ENCODE measurements around the gene SLC7A10. TPM values are rescaled to one million over a fixed set of nuclear protein-coding genes. Genes with fewer than 3 reads are reported as not detected.

The SLC7A10 gene
- total and polyA plus RNA-seq, 8 donors, result 0.50 to 1.2 (median 0.96) TPM; not detected in 1

DNA sequence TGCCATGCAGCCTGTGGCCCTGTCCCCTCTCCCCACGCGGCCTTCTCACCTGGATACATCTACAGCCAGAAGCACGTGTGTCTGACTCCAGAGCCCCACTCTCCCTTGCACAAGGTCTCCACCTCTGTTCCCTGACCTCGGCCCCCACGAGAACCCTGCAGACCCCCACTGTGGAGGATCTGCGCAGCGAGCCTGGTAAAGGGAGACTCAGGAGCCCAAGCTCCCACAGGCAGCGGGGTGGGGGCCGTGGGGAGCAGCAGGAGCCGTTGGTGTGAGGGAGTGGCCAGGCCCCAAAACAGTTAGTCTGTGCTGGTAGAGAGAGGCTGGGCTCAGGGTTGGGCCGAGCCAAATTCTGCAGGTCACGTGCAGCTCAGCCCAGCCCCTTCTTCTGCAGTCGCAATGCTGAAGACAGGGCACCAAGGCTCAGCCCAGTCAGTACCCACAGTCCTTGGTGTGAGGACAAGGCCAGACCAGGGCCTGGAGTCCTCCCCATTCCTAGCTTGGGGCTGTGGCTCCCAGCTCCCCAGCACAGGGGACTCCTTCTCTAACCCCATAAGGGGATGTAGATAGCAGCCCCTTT, 28.7 kb upstream of the SLC7A10 start:
- no peaks in the 10 kb centered on the region for H3K36me3 ChIP-seq
- TF ChIP-seq, protein P1, sequence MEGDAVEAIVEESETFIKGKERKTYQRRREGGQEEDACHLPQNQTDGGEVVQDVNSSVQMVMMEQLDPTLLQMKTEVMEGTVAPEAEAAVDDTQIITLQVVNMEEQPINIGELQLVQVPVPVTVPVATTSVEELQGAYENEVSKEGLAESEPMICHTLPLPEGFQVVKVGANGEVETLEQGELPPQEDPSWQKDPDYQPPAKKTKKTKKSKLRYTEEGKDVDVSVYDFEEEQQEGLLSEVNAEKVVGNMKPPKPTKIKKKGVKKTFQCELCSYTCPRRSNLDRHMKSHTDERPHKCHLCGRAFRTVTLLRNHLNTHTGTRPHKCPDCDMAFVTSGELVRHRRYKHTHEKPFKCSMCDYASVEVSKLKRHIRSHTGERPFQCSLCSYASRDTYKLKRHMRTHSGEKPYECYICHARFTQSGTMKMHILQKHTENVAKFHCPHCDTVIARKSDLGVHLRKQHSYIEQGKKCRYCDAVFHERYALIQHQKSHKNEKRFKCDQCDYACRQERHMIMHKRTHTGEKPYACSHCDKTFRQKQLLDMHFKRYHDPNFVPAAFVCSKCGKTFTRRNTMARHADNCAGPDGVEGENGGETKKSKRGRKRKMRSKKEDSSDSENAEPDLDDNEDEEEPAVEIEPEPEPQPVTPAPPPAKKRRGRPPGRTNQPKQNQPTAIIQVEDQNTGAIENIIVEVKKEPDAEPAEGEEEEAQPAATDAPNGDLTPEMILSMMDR (IDR thresholded peaks at IDR 0.05), result no peak
- intact Hi-C loops (cut with DNase I), result no loop called here
- no peak overlapping the region for H3K27ac ChIP-seq
- peaks cover 0 to 33% of the 10 kb centered on the region in 2 donors for H3K27me3 ChIP-seq
- peaks cover 0 to 13% of the 10 kb centered on the region in 2 donors for H3K4me1 ChIP-seq
- DNase-seq (peak in 1 of 4 donors; percentile 54), ATAC-seq (no peak)
- H3K9me3 ChIP-seq, result peaks cover 0 to 3% of the 10 kb centered on the region in 2 donors
- no peak overlapping the region for H3K4me3 ChIP-seq

DNA sequence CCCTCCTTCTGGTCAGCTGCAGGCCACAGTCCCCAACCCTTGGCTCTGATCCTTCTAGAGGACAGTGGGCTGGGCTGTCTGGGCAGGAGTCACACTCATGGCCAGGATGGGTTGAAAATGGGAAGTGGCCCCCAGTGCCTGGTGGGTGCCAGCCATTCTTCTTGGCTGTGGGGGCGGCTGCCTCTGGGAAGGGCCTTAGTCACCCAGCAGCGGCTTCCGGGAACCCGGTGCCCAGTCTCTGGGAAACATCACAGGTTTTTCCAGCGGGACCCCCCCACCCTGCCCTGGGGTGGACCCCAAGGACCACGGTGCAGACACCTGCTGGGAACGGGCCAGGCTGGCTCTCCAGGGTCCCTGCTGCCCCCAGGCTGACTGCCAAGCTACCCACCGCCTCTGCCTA, 27.3 kb upstream of the SLC7A10 start:
- Histone ChIP-seq H3K27ac (no peak overlapping the region), H3K4me1 (peaks cover 0 to 22% of the 10 kb centered on the region in 2 donors), H3K27me3 (peaks cover 0 to 33% of the 10 kb centered on the region in 2 donors), H3K36me3 (no peaks in the 10 kb centered on the region), H3K4me3 (no peak overlapping the region), H3K9me3 (peaks cover 0 to 3% of the 10 kb centered on the region in 2 donors)
- ATAC-seq (peak; percentile 37), DNase-seq (peak in 2 of 4 donors; percentile 70 to 84)
- TF ChIP-seq, protein P1 (IDR thresholded peaks at IDR 0.05), result no peak
- intact Hi-C loops (cut with DNase I), result no loop called here

GRCh38 chr19:33252418-33252962, 26.8 kb upstream of the SLC7A10 start:
- intact Hi-C loops (cut with DNase I), result no loop called here
- ATAC-seq, result no peak

GRCh38 chr19:33251526-33252090, 26.0 kb upstream of the SLC7A10 start:
- intact Hi-C loops (cut with DNase I), result no loop called here
- Histone ChIP-seq H3K27ac (no peak overlapping the region), H3K27me3 (peaks cover 0 to 33% of the 10 kb centered on the region in 2 donors), H3K36me3 (no peaks in the 10 kb centered on the region), H3K9me3 (no peaks in the 10 kb centered on the region), H3K4me1 (peaks cover 0 to 23% of the 10 kb centered on the region in 2 donors), H3K4me3 (no peak overlapping the region)
- no peak for ATAC-seq
- TF ChIP-seq, protein P1 (IDR thresholded peaks at IDR 0.05), result no peak
- no peak for DNase-seq

More at GRCh38 chr19:33252418-33252962, 26.8 kb upstream of the SLC7A10 start:
- Histone ChIP-seq H3K4me1 (peaks cover 0 to 23% of the 10 kb centered on the region in 2 donors), H3K4me3 (no peak overlapping the region), H3K27me3 (peaks cover 0 to 33% of the 10 kb centered on the region in 2 donors), H3K9me3 (no peaks in the 10 kb centered on the region), H3K27ac (no peak overlapping the region), H3K36me3 (no peaks in the 10 kb centered on the region)
- TF ChIP-seq, protein P1 (IDR thresholded peaks at IDR 0.05), result no peak
- no peak for DNase-seq

- peaks cover 0 to 2% of the 10 kb centered on the region in 2 donors for H3K9me3 ChIP-seq
- ATAC-seq (no peak), DNase-seq (peak in 1 of 4 donors; percentile 26)
- no peak overlapping the region for H3K4me3 ChIP-seq
- intact Hi-C loops (cut with DNase I), result no loop called here
- H3K36me3 ChIP-seq, result no peaks in the 10 kb centered on the region
- H3K27me3 ChIP-seq, result peaks cover 0 to 33% of the 10 kb centered on the region in 2 donors
- peaks cover 0 to 23% of the 10 kb centered on the region in 2 donors for H3K4me1 ChIP-seq
- TF ChIP-seq, protein P1 (IDR thresholded peaks at IDR 0.05), result no peak
- H3K27ac ChIP-seq, result no peak overlapping the region
These were observed 25.4 kb upstream of the SLC7A10 start for GRCh38 chr19:33251076-33251475.
